NCI-H345 treated with DMSO at 0.1 percent for 48 hours (cell line): Measurements from ENCODE around the gene IFNA21.
"Not testable (repeated sequence)": the region's sequence is repeated elsewhere in the genome, so short reads cannot be mapped to it uniquely, and the experiment has no call there.

ENCODE experiments used
- DNase-seq: peaks from one replicate; lab custom pipeline; 2025; ENCODE audit not compliant: unreplicated experiment; lab: John Stamatoyannopoulos, UW

The IFNA21 gene

DNA sequence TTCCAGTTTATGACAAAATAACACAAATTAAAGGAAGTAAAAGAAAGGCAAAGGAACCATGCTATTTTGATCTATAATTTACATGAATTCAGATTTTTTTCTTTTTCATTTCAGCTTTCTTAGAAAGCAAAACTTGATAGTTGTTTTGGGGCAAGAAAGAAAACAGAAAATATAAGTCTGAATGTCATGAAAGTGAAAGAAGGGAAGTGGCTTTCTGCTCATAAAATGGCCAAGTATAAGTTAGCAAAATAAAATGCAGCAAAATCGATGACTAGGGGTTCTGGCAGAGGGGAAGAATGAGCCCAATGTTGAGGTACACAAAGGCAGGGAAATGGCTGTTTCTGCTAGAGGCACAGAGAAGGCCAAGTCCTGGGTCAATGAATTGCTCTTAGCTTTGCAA is 21.9 kb downstream of the IFNA21 start:
- no peak for DNase-seq

DNA sequence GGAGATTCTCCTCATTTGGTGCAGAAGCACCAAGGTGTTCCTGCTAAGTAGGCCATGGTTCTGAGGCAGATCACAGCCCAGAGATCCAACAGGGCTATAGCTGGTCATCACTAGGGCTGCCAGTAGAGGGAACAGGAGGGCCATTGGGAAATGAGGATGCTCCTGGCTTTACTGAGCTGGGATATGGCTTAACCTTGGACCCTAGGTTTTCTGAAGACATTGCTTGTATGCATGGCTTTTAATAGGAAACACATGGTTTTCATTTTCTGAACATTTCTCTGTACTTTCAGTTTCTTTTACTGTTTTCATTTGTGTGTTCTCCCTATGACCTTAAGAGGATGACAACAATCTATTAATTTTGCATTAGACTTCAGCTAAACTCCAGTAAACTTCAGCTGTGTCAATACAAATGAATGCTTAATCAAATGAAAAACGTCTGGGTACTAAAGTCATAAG is 25.0 kb downstream of the IFNA21 start, which contains the start of gene IFNW1:
Gene IFNW1 (minus strand): TSS at position 406 of the 456 bp plus-strand sequence. CDS start 262 bp downstream, at position 144.
- no peak for DNase-seq

DNA sequence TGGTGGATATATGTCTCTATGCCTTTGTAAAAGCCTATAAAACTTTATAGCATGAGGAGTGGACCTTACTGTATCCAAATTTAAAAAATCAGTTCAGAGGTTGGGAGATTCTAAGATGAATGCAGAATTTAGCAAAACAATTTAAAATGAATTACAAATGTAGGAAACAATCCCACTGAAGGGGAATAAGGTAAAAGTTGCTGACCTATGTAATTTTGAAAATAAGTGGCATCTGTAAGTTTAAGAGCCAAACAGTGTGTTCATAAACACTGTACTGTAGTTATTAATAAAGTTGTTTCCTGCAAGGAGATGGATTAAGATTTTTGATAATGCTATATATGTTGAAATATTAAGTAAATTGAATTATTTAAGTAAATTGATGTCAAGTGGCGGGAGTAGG is 29.4 kb downstream of the IFNA21 start:
- no peak for DNase-seq

DNA sequence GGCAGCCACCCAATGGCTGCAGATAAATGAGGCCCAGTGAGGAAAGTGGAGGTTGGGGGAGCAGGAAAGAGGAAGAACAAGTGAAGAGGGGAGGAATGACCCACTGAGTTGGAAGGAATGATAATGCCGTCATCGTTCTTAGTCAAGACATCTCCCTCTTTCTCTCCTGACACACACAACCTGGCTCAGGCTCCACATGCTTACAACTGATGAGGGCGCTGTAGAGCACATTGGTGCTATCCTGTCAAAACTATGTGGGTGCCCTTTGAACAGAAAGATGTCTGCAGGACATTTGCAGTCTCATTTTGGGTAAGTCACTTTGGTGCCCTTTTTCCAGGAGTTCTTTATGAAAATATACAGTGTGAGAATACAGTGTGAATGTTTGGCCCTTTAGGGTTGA is 30.7 kb downstream of the IFNA21 start:
- no peak for DNase-seq

DNA sequence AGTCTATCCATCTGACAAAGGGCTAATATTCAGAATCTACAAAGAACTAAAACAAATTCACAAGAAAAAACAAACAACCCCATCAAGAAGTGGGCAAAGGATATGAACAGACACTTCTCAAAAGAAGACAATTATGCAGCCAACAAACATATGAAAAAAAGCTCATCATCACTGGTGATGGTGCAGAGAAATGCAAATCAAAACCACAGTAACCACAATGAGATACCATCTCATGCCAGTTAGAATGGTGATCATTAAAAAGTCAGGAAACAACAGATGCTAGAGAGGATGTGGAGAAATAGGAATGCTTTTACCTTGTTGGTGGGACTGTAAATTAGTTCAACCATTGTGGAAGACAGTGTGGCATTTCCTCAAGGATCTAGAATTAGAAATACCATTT is 38.3 kb downstream of the IFNA21 start:
- DNase-seq, result not testable (repeated sequence)

DNA sequence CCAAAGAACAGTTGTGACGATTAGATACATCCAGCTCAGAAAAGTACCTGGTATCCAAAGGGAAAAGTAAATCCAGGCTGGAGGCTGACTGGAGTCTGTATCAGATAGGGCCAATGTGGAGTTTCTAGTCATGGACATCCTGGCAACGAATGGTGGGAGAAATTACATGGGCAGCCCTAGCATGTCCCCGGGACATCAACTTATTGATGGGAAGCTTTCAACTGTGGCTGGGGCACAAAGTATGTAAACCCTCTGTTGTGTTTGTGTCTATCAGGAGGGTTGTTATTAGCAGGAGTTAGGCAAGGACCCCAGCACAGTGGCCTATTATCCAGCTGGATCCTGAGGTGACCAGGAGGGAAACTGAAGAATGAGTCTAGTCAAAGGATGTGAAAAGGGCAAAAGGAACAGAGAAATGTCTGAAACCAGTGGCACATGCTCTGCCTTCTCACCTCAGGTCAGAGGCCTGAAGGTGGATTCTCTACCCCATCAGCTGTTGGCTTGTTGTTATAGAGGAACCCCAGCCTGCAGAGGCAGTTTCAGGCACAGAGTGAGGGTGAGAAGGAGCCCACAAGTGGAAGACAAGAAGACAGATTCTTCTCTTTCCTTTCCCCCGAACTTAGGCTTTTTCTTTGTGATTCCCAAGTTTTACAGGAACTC is 44.7 kb downstream of the IFNA21 start:
- no peak for DNase-seq

DNA sequence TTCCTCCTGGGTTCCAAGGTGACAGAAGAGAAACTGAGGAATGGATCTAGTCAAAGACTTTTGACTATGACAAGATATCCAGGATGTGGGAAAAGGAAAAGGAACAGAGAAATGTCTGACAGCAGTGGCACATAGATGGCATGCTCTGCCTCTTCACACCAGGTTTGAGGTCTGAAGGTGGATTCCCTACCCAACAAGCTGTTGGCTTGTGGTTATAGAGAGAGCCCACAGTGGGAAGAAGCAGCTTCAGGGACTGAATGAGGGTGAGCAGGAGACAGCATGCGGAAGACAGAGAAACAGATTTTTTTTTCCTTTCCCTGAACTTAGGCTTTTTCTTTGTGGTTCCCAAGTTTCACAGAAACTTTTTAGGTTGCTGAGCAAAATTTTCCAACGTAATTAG is 45.4 kb downstream of the IFNA21 start:
- no peak for DNase-seq

DNA sequence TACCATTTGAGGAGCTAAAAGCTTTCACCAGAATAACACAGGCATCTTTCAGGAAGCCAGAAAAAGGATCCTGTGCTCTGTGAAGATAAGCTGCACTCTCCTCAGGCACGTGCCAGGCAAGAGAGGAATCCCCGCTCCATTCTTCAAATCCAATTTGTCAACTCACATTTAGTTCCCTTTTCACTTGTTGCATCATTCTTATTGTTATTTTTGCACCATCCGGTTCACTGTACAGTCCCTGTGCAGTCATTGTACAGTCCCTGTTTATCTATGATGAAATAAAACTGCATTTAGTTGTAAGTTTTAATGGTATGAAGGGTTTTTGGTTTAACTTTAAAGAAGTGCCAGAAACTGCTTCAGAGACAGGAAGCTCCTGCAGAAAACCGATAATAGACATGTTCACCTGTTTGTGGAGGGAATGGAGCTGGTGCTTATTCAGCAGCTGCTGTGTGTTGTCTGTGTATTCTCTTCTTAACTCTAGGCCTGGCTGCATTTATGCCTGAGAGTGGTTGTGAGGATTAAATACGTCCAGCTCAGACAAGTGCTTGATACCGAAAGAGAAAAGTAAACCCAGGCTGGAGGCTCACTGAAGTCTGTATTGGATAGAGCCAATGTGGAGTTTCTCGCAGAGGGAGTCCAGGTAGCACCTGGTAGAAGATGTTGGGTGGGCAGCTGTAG is 47.2 kb downstream of the IFNA21 start:
- DNase-seq, result no peak
